ENCODE results near the gene GPX3. TPM values are rescaled to one million over a fixed set of nuclear protein-coding genes. Genes with fewer than 3 reads are reported as not detected.

GPX3 gene
- total and polyA plus RNA-seq, 2 of the 8 experiments (the other 6 are each of a cell fraction or from before 2014, with no cell fraction given) = 27.8 to 77.9 TPM

DNA sequence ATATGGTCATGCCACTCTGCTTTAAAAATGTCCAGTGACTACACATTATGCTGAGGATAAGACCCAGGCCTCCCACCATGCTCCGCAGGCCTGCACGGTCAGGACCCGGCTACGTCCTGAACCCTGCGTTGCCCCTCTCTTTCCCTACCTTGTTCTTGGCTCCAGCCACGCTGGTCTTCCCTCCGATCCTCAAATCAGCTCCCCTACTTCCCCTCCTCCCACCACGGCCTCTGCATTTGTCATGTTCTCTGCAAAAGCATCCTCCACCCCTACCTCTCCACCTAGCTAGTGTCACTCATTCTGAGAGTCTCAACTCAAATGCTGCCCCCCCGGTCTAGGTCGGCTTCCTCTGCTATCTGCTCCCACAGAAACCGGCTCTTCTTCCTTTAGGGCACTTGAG lies 11.2 kb downstream of the GPX3 start (continued):
- TF ChIP-seq EP300 (IDR thresholded peaks at IDR 0.05; ENCODE audit: borderline replicate concordance in 1 of 2, low read depth in 2 of 2, low read length in 2 of 2) = no peak
